Lower lobe of right lung (tissue), 2 donors: ENCODE results near the gene LGALSL. TPM values are rescaled to one million over a fixed set of nuclear protein-coding genes. Genes with fewer than 3 reads are reported as not detected.

Source experiments
- ATAC-seq, 2 donors: fragments of 200-7000 bp; cut with Tn5 transposase; one replicate each; pipeline ENCODE4 v1.9.1; 2020 to 2022; ENCODE audit warnings: mild to moderate bottlenecking in 2 of 2, moderate library complexity in 2 of 2
- DNase-seq: peaks from one replicate; pipeline ENCODE4 v3.0.0-alpha.2; 2020
- H3K27ac ChIP-seq: fragments of 200-600 bp; one replicate; pipeline ENCODE4 v1.8.0; 2022
- H3K27me3 ChIP-seq: fragments of 200-600 bp; one replicate; pipeline ENCODE4 v1.8.0; 2022; ENCODE audit warnings: low read depth
- H3K36me3 ChIP-seq: fragments of 200-600 bp; one replicate; pipeline ENCODE4 v1.8.0; 2022; ENCODE audit warnings: mild to moderate bottlenecking
- H3K4me1 ChIP-seq: fragments of 200-600 bp; one replicate; pipeline ENCODE4 v1.8.0; 2022
- H3K4me3 ChIP-seq: fragments of 200-600 bp; one replicate; pipeline ENCODE4 v1.8.0; 2022; ENCODE audit warnings: mild to moderate bottlenecking
- H3K9me3 ChIP-seq: fragments of 200-600 bp; one replicate; pipeline ENCODE4 v1.8.0; 2022
- CTCF ChIP-seq: fragments of 200-600 bp; IDR thresholded peaks from one replicate; pipeline ENCODE4 v1.8.0; 2022; ENCODE audit warnings: antibody characterized with exemption, mild to moderate bottlenecking
- intact Hi-C: fragments of 100-400 bp; cut with DNase I; formaldehyde crosslinking; loops from one replicate; pipeline ENCODE4 v1.11.0; 2022
- total RNA-seq: library from RNA; stranded (reverse); fragmentation: NEBNext Ultra II Directional; extraction: Animal tissue kit (Norgen Biotek cat#: 25700); gene quantifications from one replicate; pipeline ENCODE4 v1.2.1, GENCODE V29; 2021
- donor health status: DM: no; HTN: yes; CAD: no; lungs with severe emphysema.

Gene LGALSL
- total RNA-seq, 1 donor from 2014 or later: 30.8 TPM

DNA sequence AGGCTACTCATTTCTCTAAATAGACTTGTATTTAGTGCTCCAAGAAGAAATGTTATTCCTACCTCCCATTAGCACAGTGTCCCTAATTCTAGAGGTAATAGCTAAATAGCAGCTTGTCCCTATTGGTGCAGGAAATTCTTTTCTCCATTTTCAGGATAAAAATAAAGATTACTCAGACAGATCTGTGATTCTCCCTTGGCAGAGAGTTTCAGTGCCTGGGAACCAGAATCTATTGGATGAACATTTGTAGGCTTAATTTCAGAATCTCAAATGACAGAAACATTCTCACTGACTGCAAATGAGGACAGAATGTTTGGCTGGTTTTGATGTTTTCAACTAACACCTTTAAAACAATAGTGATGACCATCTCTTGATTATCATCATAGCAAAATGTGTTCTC, 33.3 kb upstream of the LGALSL start:
- Histone ChIP-seq H3K4me1 (no peaks in the 10 kb centered on the region), H3K27me3 (no peaks in the 10 kb centered on the region), H3K36me3 (no peaks in the 10 kb centered on the region), H3K9me3 (no peaks in the 10 kb centered on the region), H3K27ac (no peak overlapping the region), H3K4me3 (no peak overlapping the region)
- DNase-seq: no peak
- intact Hi-C loops: no loop called here
- no peak for ATAC-seq
- TF ChIP-seq CTCF: no peak

- no peak for TF ChIP-seq CTCF
- no peak for DNase-seq
- intact Hi-C loops: no loop called here
- no peaks in the 10 kb centered on the region for H3K27me3 ChIP-seq
- no peak overlapping the region for H3K4me3 ChIP-seq
- no peaks in the 10 kb centered on the region for H3K4me1 ChIP-seq
- no peaks in the 10 kb centered on the region for H3K36me3 ChIP-seq
- no peak for ATAC-seq
- no peak overlapping the region for H3K27ac ChIP-seq
- no peaks in the 10 kb centered on the region for H3K9me3 ChIP-seq
Measured at GRCh38 chr2:64421201-64421600, 32.8 kb upstream of the LGALSL start.

- Histone ChIP-seq H3K4me3 (no peak overlapping the region), H3K4me1 (no peaks in the 10 kb centered on the region), H3K36me3 (no peaks in the 10 kb centered on the region), H3K27ac (no peak overlapping the region), H3K9me3 (no peaks in the 10 kb centered on the region), H3K27me3 (no peaks in the 10 kb centered on the region)
- no peak for TF ChIP-seq CTCF
- ATAC-seq (no peak), DNase-seq (no peak)
- intact Hi-C loops: no loop called here
Measured at GRCh38 chr2:64422466-64422865, 31.5 kb upstream of the LGALSL start.

- no peak overlapping the region for H3K27ac ChIP-seq
- H3K4me1 ChIP-seq: no peaks in the 10 kb centered on the region
- no peak for TF ChIP-seq CTCF
- H3K4me3 ChIP-seq: no peak overlapping the region
- no peaks in the 10 kb centered on the region for H3K36me3 ChIP-seq
- no peaks in the 10 kb centered on the region for H3K9me3 ChIP-seq
- intact Hi-C loops: no loop called here
- no peak for DNase-seq
- H3K27me3 ChIP-seq: no peaks in the 10 kb centered on the region
- no peak for ATAC-seq
Measured at GRCh38 chr2:64423303-64423702, 30.7 kb upstream of the LGALSL start.

DNA sequence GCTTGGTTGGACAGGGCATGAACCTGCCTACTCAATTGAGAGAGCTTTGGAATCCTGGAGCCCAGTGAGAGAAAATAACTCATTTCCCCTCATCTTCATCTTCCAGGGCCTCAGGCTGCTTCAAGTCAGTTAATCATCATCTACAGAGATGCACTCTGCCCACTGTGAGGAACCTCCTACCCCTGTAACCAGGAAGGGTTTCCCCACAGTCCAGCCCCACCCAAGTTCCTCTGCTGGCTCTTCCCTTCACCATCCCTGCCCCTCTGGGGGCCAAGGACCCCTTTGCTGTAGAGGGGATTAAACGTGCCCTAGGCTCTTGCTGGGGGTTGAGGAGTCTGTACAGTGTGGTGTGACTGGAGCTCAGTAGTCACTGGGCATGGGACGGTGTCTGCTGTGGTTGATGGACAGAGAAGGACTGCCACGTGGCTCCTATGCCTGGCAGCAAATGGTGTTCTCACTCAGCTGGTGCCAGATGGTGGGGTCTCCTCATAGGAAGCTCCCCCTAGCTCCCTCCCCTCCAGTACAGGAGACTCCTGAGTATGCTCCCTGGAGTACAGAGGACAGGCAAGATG, 29.5 kb upstream of the LGALSL start:
- DNase-seq (no peak), ATAC-seq (peak in 1 of 2 donors; percentile 43)
- Histone ChIP-seq H3K27me3 (no peaks in the 10 kb centered on the region), H3K27ac (no peak overlapping the region), H3K9me3 (no peaks in the 10 kb centered on the region), H3K4me3 (no peak overlapping the region), H3K4me1 (no peaks in the 10 kb centered on the region), H3K36me3 (no peaks in the 10 kb centered on the region)
- no peak for TF ChIP-seq CTCF
- intact Hi-C loops: no loop called here
